ENCODE data around the gene OSBPL8. TPM values are rescaled to one million over a fixed set of nuclear protein-coding genes. Genes with fewer than 3 reads are reported as not detected.

OSBPL8 gene
- total and polyA plus RNA-seq, 10 of the 15 experiments (the other 5 are each of a cell fraction or from before 2014, with no cell fraction given) = 10.4 to 58.0 (median 32.0) TPM

DNA sequence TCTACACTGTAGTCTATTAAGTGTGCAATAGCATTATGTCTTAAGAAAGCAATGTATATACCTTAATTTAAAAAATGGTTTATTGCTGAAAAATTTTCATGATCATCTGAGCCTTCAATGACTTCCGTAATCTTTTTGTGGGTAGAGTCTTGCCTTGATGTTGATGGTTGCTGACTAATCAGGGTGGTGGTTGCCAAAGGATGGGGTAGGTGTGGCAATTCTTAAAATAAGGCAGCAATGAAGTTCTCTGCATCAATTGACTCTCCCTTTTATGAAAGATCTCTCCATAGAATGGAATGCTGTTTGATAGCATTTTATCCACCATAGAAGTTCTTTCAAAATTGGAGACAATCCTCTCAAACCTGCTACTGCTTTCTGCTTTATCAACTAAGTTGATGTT lies 252.5 kb downstream of the OSBPL8 start:
- ChIA-PET RAD21 (ENCODE audit: unreplicated experiment) (no interaction called here), SMC1A (ENCODE audit: uncharacterized antibody, unreplicated experiment) (no interaction called here), POLR2A (no interaction called here), CTCF (no interaction called here)
- FAIRE-seq (no peak), DNase-seq (ENCODE audit: low read depth, low spot score) (no peak), ATAC-seq (no peak)
- Histone ChIP-seq H3K4me3 (no peak overlapping the region), H3K4me1 (ENCODE audit: control insufficient read depth, insufficient read depth, low read length) (no peaks in the 10 kb centered on the region), H3K27me3 (replicated peaks in 1 of 2; ENCODE audit: control insufficient read depth in 2 of 2, insufficient read depth in 2 of 2, low read length in 1 of 2) (no peaks in the 10 kb centered on the region), H3K9ac (ENCODE audit: control insufficient read depth, insufficient read depth, low read length) (no peak overlapping the region), H2AFZ (ENCODE audit: control insufficient read depth, low read depth, low read length) (no peak overlapping the region), H3K79me2 (ENCODE audit: control insufficient read depth, insufficient read depth, low read length) (no peaks in the 10 kb centered on the region), H3K27ac (ENCODE audit: control insufficient read depth, insufficient read depth) (no peak overlapping the region), H3K4me2 (ENCODE audit: control insufficient read depth, insufficient read depth) (no peak overlapping the region), H3K9me3 (replicated peaks; ENCODE audit: control insufficient read depth, insufficient read depth, low read length) (no peaks in the 10 kb centered on the region), H4K20me1 (ENCODE audit: control insufficient read depth, insufficient read depth) (no peaks in the 10 kb centered on the region), H3K36me3 (ENCODE audit: control insufficient read depth in 2 of 2, insufficient read depth in 2 of 2, low read length in 1 of 2) (no peaks in the 10 kb centered on the region)
- no peak for TF ChIP-seq NR2C2 (IDR thresholded peaks at IDR 0.05; ENCODE audit: borderline replicate concordance, control insufficient read depth, insufficient read length, low read depth)
- TF ChIP-seq RFX5 (IDR thresholded peaks at IDR 0.05; ENCODE audit: low read depth, low read length) = no peak
- no peak for TF ChIP-seq ZNF622 (IDR thresholded peaks at IDR 0.05)
- no peak for TF ChIP-seq YY1 (IDR thresholded peaks at IDR 0.05; ENCODE audit: low read depth, low read length)
- no peak for TF ChIP-seq KAT2A (conservative IDR thresholded peaks at IDR 0.05; ENCODE audit: control insufficient read depth, low read depth, low read length)
- TF ChIP-seq ZBED1 (IDR thresholded peaks at IDR 0.05; ENCODE audit: borderline replicate concordance) = no peak
- no peak for TF ChIP-seq MEF2A (IDR thresholded peaks at IDR 0.05; ENCODE audit: insufficient read depth, low read depth, low read length)
- no TSS peak for BruUV-seq (replicated peaks)
- intact Hi-C loops (cut with micrococcal nuclease; ENCODE audit: unreplicated experiment) = no loop called here
- in situ Hi-C loops (cut with MboI) = no loop called here
- 100% methylated on average over 1 of the region's 1 CpG for WGBS (ENCODE audit: insufficient coverage, insufficient replicate concordance, low lambda C conversion rate, missing lambda C conversion rate)

DNA sequence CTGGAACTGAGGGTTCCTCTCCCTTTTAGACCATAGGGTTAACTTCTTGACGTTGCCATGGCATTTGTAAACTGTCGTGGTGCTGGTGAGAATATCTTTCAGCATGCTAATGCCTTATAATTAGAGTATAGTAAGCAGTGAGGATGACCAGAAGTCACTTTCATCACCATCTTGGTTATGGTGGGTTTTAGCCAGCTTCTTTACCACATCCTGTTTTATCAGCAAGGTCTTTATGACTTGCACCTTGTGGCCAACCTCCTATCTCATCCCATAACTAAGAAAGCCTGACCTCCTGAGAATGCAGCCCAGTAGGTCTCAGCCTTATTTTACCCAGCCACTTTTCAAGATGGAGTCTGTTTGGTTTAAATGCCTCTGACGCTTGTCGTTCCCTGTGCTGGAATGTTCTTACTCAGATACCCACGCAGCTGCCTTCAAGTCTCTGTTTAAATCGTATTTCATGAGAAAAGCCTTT lies 255.5 kb downstream of the OSBPL8 start:
- POLR2A ChIA-PET = no interaction called here

More for the DNA sequence above, 255.5 kb downstream of the OSBPL8 start:
- Histone ChIP-seq H3K27ac (ENCODE audit: control insufficient read depth, insufficient read depth) (no peak overlapping the region), H4K20me1 (ENCODE audit: control insufficient read depth, insufficient read depth) (no peaks in the 10 kb centered on the region), H3K27me3 (replicated peaks in 1 of 2; ENCODE audit: control insufficient read depth in 2 of 2, insufficient read depth in 2 of 2, low read length in 1 of 2) (no peaks in the 10 kb centered on the region), H3K79me2 (ENCODE audit: control insufficient read depth, insufficient read depth, low read length) (no peaks in the 10 kb centered on the region), H3K9ac (ENCODE audit: control insufficient read depth, insufficient read depth, low read length) (no peak overlapping the region), H3K36me3 (ENCODE audit: control insufficient read depth in 2 of 2, insufficient read depth in 2 of 2, low read length in 1 of 2) (no peaks in the 10 kb centered on the region), H3K4me1 (ENCODE audit: control insufficient read depth, insufficient read depth, low read length) (no peaks in the 10 kb centered on the region), H3K9me3 (replicated peaks; ENCODE audit: control insufficient read depth, insufficient read depth, low read length) (no peaks in the 10 kb centered on the region), H2AFZ (ENCODE audit: control insufficient read depth, low read depth, low read length) (no peak overlapping the region), H3K4me3 (no peak overlapping the region), H3K4me2 (ENCODE audit: control insufficient read depth, insufficient read depth) (no peak overlapping the region)
- DNase-seq (ENCODE audit: low read depth, low spot score) (no peak), ATAC-seq (no peak), FAIRE-seq (no peak)
- RAD21 ChIA-PET (ENCODE audit: unreplicated experiment) = no interaction called here
- SMC1A ChIA-PET (ENCODE audit: uncharacterized antibody, unreplicated experiment) = no interaction called here
- no TSS peak for BruUV-seq (replicated peaks)
- 59% methylated on average over 6 of the region's 6 CpGs for WGBS (ENCODE audit: insufficient coverage, insufficient replicate concordance, low lambda C conversion rate, missing lambda C conversion rate)
- CTCF ChIA-PET = no interaction called here
- in situ Hi-C loops (cut with MboI) = no loop called here
- 0 out of 2 replicates have a peak, but pooled peaks have one; percentile 2 for TF ChIP-seq SPI1 (IDR thresholded peaks at IDR 0.05; ENCODE audit: borderline replicate concordance, insufficient read depth, low read depth, low read length)
- TF ChIP-seq RUNX3 (IDR thresholded peaks at IDR 0.05; ENCODE audit: low read length) = peak; percentile 17; the same call in 1 of the 2 replicates
- no peak for TF ChIP-seq PAX8 (IDR thresholded peaks at IDR 0.05)
- no peak for TF ChIP-seq WRNIP1 (IDR thresholded peaks at IDR 0.05; ENCODE audit: borderline replicate concordance, low read depth, low read length)
- intact Hi-C loops (cut with micrococcal nuclease; ENCODE audit: unreplicated experiment) = no loop called here

Data from GM12878 (cell line).